Brain microvascular endothelial cell (primary cell): ENCODE measurements around the gene GIPC1.
A peak's percentile ranks its signal among the peaks of the same experiment; 100 is the strongest.

ENCODE experiments used
- DNase-seq: peaks from one replicate; pipeline ENCODE4 v3.0.0-alpha.2; 2020
- H3K27ac ChIP-seq: fragments of 250-450 bp; sonication (Bioruptor Pico); 2 replicates; pipeline ENCODE4 v1.5.1; 2020; ENCODE audit warnings: mild to moderate bottlenecking, moderate library complexity
- H3K27me3 ChIP-seq: fragments of 250-450 bp; sonication (Bioruptor Pico); replicated peaks from 2 replicates; pipeline ENCODE4 v1.5.1; 2020; ENCODE audit warnings: mild to moderate bottlenecking
- H3K36me3 ChIP-seq: fragments of 250-450 bp; sonication (Bioruptor Pico); replicated peaks from 2 replicates; pipeline ENCODE4 v1.5.1; 2020; ENCODE audit warnings: mild to moderate bottlenecking
- H3K4me3 ChIP-seq: 2 replicates; pipeline ENCODE4 v1.5.1; 2011; ENCODE audit warnings: low read depth, mild to moderate bottlenecking, control low read depth, low read length, moderate library complexity
- in situ Hi-C: cut with HindIII; loops from 2 replicates; pipeline ENCODE4 v1.10.0; 2017; ENCODE audit warnings: low sequenced_read_pairs, low pct_ligation_motif_present
- TF ChIP-seq, protein P1 (sequence below): IDR thresholded peaks from 2 replicates; pipeline ENCODE4 v1.5.1; 2011; ENCODE audit warnings: low read depth, mild to moderate bottlenecking, moderate library complexity, low read length, control low read depth, inconsistent platforms; ENCODE audit errors: missing control alignments

Gene GIPC1

DNA sequence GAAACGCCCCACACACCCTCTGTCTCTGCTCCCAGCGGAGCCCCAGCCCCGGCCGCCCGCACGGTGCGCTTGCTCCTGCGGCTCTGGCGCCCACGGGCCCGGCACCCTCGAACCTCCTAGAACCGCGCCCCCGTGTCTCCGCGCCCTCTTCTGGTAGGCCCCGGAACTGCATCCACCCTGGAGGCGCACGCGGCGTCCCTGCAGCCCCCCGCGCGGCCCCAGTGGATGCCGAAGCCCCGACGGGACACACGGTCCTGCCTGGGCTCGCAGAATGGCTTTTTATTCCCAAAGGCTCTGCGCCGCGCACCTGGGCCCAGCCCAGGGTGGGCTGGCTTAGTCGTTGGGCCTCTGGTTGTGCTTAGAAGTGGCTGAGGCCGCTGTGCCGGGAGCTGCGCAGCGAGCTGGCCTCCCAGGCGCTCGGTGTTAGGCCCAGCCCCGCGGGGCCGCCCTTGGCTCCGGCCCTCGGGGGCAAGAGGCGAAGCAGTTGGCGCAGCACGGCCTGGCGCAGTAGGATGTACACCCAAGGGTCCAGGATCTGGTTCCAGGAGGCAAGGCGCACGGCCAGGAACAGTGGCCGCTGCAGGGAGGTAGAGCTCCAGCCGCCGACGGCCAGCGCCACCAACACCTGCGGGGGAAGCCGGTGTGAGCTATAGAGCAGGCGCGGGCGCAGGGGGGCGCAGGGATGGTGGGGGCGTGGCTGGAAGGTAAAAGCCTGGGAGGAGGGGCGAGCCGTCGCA, 23.6 kb downstream of the GIPC1 start:
- H3K36me3 ChIP-seq, result peaks cover 32% of the 10 kb centered on the region
- H3K27ac ChIP-seq, result no peak overlapping the region
- TF ChIP-seq, protein P1, sequence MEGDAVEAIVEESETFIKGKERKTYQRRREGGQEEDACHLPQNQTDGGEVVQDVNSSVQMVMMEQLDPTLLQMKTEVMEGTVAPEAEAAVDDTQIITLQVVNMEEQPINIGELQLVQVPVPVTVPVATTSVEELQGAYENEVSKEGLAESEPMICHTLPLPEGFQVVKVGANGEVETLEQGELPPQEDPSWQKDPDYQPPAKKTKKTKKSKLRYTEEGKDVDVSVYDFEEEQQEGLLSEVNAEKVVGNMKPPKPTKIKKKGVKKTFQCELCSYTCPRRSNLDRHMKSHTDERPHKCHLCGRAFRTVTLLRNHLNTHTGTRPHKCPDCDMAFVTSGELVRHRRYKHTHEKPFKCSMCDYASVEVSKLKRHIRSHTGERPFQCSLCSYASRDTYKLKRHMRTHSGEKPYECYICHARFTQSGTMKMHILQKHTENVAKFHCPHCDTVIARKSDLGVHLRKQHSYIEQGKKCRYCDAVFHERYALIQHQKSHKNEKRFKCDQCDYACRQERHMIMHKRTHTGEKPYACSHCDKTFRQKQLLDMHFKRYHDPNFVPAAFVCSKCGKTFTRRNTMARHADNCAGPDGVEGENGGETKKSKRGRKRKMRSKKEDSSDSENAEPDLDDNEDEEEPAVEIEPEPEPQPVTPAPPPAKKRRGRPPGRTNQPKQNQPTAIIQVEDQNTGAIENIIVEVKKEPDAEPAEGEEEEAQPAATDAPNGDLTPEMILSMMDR, result peak; percentile 86
- H3K27me3 ChIP-seq, result no peaks in the 10 kb centered on the region
- in situ Hi-C loops, result no loop called here
- DNase-seq, result no peak
- H3K4me3 ChIP-seq, result no peak overlapping the region

DNA sequence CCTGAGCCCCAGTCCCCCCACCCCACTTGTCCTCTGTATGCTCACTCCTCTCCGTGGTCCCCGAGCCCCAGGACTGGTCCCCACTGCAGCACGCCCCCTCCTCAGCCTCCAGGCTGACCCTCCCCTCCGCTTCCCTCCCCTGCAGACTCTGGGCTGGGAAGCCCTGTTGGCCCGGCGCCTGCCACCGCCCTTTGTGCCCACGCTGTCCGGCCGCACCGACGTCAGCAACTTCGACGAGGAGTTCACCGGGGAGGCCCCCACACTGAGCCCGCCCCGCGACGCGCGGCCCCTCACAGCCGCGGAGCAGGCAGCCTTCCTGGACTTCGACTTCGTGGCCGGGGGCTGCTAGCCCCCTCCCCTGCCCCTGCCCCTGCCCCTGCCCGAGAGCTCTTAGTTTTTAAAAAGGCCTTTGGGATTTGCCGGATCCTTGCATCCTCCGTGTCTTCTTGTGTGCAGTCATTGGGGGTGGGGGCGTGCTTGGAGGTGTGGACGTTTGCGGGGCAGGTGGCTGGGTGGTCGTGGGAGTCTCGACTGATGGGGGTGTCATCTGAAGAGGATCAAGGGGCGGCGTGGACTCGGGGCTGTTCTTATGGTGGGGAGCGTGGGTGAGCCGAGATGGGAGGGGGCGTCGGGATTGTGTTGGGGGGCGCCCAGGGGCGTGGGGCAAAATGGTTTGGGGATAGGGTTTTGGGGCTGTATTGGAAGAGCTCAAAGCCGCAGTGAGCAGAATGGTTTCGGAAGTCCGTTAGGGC, 24.3 kb downstream of the GIPC1 start:
- peaks cover 36% of the 10 kb centered on the region for H3K36me3 ChIP-seq
- no peak for DNase-seq
- TF ChIP-seq, protein P1, result no peak
- in situ Hi-C loops, result no loop called here
- H3K27ac ChIP-seq, result no peak overlapping the region
- H3K4me3 ChIP-seq, result no peak overlapping the region
- no peaks in the 10 kb centered on the region for H3K27me3 ChIP-seq

DNA sequence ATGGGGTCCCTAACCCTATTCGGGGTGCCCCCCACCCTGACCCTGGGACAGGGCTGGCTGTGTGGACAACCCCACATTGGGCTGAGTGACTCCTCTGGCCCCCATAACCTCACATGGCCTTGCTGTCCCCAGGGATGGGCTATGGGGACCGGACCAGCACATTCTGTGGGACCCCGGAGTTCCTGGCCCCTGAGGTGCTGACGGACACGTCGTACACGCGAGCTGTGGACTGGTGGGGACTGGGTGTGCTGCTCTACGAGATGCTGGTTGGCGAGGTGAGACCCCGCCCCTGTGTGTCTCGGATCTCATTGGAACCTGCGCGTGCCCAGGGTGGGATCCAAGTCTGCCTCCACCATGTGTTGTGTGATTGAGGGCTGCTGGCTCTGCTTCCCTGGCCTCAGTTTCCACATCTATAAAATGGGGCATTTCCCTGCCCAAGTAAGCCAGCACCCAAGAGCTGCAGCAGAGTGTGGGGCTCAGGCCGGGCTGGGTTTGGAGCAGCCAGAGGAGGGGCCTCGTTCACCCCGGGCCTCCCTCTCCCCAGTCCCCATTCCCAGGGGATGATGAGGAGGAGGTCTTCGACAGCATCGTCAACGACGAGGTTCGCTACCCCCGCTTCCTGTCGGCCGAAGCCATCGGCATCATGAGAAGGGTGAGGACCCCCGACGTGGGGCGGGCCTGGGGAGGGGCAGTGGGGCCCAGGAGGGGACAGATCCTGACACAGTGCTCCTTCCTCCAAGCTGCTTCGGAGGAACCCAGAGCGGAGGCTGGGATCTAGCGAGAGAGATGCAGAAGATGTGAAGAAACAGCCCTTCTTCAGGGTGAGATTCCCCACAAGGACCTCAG, 25.7 kb downstream of the GIPC1 start:
- in situ Hi-C loops, result no loop called here
- peaks cover 40% of the 10 kb centered on the region for H3K36me3 ChIP-seq
- no peak overlapping the region for H3K4me3 ChIP-seq
- H3K27ac ChIP-seq, result no peak overlapping the region
- H3K27me3 ChIP-seq, result no peaks in the 10 kb centered on the region
- no peak for DNase-seq
- TF ChIP-seq, protein P1, result no peak

DNA sequence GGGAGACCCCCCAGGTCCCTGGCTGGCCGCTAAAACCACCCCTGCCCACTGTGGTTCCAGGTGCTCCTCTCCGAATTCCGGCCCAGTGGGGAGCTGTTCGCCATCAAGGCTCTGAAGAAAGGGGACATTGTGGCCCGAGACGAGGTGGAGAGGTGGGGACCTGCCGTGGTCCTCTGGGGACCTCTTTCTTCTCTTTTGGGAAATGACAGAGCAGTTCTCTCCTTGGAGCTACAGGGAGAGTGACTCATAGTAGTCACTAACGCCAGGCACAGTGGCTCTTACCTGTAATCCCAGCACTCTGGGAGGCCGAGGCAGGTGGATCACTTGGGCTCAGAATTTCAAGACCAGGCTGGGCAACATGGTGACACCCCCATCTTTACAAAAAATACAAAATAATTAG, 28.1 kb downstream of the GIPC1 start:
- no peak for DNase-seq
- no peak overlapping the region for H3K4me3 ChIP-seq
- H3K36me3 ChIP-seq, result peaks cover 57% of the 10 kb centered on the region
- TF ChIP-seq, protein P1, result peak; percentile 28
- no peaks in the 10 kb centered on the region for H3K27me3 ChIP-seq
- in situ Hi-C loops, result no loop called here
- H3K27ac ChIP-seq, result no peak overlapping the region

DNA sequence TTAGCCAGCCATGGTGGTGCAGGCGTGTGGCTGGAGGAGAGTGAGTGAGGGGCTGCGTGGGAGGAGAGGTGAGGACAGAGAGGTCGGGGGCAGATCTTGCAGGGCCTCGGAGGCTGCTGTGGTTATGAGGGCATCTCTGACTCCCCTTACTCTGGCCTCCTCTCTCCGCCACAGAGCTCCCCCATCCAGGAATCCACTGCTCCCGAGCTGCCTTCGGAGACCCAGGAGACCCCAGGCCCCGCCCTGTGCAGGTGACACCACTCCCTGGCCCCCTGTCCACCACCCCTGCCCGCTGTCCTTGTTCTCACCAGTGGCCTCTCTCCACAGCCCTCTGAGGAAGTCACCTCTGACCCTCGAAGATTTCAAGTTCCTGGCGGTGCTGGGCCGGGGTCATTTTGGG, 28.5 kb downstream of the GIPC1 start:
- TF ChIP-seq, protein P1, result no peak
- Histone ChIP-seq H3K36me3 (peaks cover 61% of the 10 kb centered on the region), H3K27ac (no peak overlapping the region), H3K27me3 (no peaks in the 10 kb centered on the region), H3K4me3 (no peak overlapping the region)
- no peak for DNase-seq
- in situ Hi-C loops, result no loop called here
